ENCODE results near the gene NOL6. TPM values are rescaled to one million over a fixed set of nuclear protein-coding genes. Genes with fewer than 3 reads are reported as not detected.
"Not testable (repeated sequence)": the region's sequence is repeated elsewhere in the genome, so short reads cannot be mapped to it uniquely, and the experiment has no call there.

Gene NOL6
- total RNA-seq, 2 experiments from 2014 or later, result 38.1 to 39.7 TPM

DNA sequence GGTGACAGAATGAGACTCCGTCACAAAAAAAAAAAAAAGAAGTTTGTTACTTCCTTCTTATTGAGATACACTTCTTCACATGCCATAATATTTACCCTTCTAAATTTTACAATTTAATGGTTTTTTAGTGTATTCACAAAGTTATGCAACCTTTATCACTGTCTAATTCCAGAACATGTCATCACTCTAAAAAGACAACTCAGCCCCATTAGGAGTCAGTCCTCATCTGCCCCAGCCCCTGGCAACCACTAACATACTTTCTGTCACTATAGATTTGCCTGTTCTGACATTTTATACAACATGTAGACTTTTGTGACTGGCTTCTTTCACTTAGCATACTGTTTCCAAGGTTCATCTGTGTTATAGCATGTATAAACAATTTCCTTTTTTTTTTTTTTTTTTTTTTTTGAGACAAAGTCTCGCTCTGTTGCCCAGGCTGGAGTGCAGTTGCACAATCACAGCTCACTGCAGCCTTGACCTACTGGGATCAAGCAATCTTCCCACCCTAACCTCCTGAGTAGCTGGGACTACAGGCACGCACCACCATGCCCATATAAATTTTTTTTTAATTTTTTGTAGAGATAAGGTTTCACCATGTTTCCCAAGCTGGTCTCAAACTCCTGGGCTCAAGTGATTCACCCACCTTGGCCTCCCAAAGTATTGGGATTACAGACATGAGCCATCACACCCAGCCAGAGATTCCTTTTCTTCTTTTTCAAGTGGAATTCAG is 44.3 kb downstream of the NOL6 start:
- no peak overlapping the region for H3K4me3 Mint-ChIP-seq
- H3K27ac Mint-ChIP-seq, result no peak overlapping the region
- DNase-seq, result no peak
- no peaks in the 10 kb centered on the region for H3K36me3 Mint-ChIP-seq
- ChIA-PET CTCF (no interaction called here), POLR2A (no interaction called here)
- H3K4me1 Mint-ChIP-seq (ENCODE audit: low read depth), result peaks cover 14% of the 10 kb centered on the region
- no peaks in the 10 kb centered on the region for H3K9me3 Mint-ChIP-seq
- intact Hi-C loops (cut with micrococcal nuclease), result no loop called here
- H3K27me3 Mint-ChIP-seq, result no peaks in the 10 kb centered on the region

DNA sequence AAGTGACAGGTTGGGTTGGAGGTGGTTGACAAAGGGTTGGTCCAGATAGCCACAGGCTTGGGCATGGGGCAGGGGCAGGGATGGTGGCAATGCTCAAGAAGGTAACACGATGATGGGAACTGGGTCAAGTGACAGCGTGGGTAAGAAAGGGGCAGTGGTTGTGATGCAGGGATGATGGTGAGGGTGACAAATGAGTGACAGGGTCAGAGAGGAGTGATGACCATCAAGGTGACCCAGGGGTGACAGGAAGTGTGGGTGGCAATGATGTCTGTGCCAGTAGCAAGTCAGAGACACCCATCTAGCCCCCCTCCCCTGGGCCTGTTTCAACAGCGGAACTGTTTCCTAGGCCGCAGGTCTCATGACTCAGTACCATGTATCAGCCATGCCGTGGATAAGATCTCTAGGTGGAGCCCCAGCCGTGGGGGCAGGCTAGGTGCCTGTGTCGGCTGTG is 46.9 kb downstream of the NOL6 start:
- Mint-ChIP-seq H3K27ac (no peak overlapping the region), H3K36me3 (no peaks in the 10 kb centered on the region), H3K4me1 (ENCODE audit: low read depth) (peaks cover 10% of the 10 kb centered on the region), H3K9me3 (no peaks in the 10 kb centered on the region), H3K4me3 (no peak overlapping the region), H3K27me3 (no peaks in the 10 kb centered on the region)
- ChIA-PET POLR2A (no interaction called here), CTCF (interaction anchor here (1.0 kb wide), 1 partner anchor 12 kb away, joined by 3 read pairs; no protein-coding TSS in a partner anchor)
- DNase-seq, result peak; percentile 51
- intact Hi-C loops (cut with micrococcal nuclease), result no loop called here

DNA sequence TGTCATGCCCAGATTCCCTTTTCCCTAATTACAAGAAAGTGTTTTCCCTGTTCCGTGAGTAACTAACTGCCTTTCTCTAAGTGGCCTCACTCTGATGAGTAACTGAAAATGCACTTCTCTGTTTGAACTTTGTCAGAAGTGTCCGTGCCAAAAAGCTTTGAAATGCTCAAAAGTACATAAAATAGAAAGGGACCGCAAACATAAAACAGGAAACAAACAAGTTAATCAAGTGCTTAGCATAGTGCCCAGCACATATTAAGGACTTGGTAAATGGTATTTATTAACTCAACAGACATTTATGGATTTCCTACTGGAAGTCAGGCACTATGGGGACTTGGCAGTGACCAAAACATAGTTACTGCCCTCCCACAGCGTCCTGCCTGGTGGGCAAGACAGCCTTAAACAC is 48.6 kb downstream of the NOL6 start:
- POLR2A ChIA-PET, result no interaction called here
- peak overlapping the region; percentile 16 for H3K4me3 Mint-ChIP-seq
- CTCF ChIA-PET, result no interaction called here

DNA sequence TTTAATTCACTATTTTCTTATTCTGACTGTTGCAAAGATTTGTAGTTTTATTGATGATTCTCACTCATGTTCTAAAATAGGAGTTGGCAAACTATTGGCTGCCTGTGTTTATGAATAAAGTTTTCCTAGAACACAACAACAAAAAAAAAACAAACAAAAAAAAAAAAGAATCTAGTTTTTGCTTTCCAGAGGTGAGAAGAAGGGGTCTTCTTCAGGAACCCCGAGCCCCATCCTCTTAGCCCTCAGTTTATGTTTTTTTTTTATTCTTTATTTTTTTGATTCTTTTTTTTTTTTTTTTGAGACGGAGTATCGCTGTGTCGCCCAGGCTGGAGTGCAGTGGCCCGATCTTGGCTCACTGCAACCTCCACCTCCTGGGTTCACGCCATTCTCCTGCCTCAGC is 49.2 kb downstream of the NOL6 start:
- POLR2A ChIA-PET; CTCF ChIA-PET; H3K27ac Mint-ChIP-seq; H3K4me1 Mint-ChIP-seq (ENCODE audit: low read depth); DNase-seq; H3K36me3 Mint-ChIP-seq; H3K4me3 Mint-ChIP-seq; intact Hi-C loops (cut with micrococcal nuclease); H3K9me3 Mint-ChIP-seq; H3K27me3 Mint-ChIP-seq: not testable (repeated sequence)

More for the DNA sequence above, 48.6 kb downstream of the NOL6 start:
- intact Hi-C loops (cut with micrococcal nuclease), result no loop called here
- Mint-ChIP-seq H3K27ac (no peak overlapping the region), H3K9me3 (no peaks in the 10 kb centered on the region), H3K27me3 (no peaks in the 10 kb centered on the region), H3K4me1 (ENCODE audit: low read depth) (peaks cover 6% of the 10 kb centered on the region), H3K36me3 (no peaks in the 10 kb centered on the region)
- no peak for DNase-seq

DNA sequence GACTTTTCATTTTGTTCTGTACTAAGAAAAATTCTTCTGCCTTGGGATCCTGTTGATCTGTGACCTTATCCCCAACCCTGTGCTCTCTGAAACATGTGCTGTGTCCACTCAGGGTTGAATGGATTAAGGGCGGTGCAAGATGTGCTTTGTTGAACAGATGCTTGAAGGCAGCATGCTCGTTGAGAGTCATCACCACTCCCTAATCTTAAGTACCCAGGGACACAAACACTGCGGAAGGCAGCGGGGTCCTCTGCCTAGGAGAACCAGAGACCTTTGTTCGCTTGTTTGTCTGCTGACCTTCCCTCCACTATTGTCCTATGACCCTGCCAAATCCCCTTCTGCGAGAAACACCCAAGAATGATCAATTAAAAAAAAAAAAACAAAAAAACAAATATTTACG is 49.7 kb downstream of the NOL6 start:
- H3K4me1 Mint-ChIP-seq (ENCODE audit: low read depth); CTCF ChIA-PET; H3K27ac Mint-ChIP-seq; H3K27me3 Mint-ChIP-seq; intact Hi-C loops (cut with micrococcal nuclease); H3K4me3 Mint-ChIP-seq; H3K9me3 Mint-ChIP-seq; H3K36me3 Mint-ChIP-seq; POLR2A ChIA-PET; DNase-seq: not testable (repeated sequence)

DNA sequence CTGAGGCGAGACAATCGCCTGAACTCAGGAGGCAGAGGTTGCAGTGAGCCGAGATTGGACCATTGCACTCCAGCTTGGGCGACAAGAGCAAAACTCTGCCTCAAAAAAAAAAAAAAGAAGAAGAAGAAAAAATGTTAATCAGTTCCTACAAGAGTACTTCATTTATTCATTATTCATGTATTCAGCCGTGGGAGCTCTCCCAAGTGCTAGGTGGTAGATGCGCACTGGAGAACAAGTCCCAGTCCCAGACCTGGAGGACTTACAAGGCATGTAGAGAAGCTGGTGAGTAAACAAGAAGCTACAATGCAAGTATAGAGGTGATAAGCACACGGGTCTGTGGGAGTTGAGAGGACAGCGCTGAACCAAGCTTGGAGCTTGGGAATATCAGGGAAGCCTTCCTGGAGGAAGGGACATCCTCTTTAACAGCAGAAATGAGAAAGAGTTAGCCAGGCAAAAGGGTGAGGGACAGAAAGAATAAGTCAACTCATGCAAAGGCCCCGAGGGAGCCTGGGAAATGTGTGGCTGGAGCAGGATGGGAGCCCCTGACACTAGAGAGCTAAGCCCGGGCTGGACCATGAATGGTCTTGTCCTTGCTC is 53.9 kb downstream of the NOL6 start:
- no peak for DNase-seq
- ChIA-PET POLR2A (no interaction called here), CTCF (interaction anchor here (0.9 to 1.7 kb wide), 5 partner anchors 16 to 48 kb away, joined by 3 to 5 read pairs (median 3); no protein-coding TSS in a partner anchor)
- peaks cover 42% of the 10 kb centered on the region for H3K4me1 Mint-ChIP-seq (ENCODE audit: low read depth)
- no peak overlapping the region for H3K4me3 Mint-ChIP-seq
- no peaks in the 10 kb centered on the region for H3K9me3 Mint-ChIP-seq
- H3K36me3 Mint-ChIP-seq, result no peaks in the 10 kb centered on the region
- no peaks in the 10 kb centered on the region for H3K27me3 Mint-ChIP-seq
- intact Hi-C loops (cut with micrococcal nuclease), result no loop called here
- no peak overlapping the region for H3K27ac Mint-ChIP-seq

DNA sequence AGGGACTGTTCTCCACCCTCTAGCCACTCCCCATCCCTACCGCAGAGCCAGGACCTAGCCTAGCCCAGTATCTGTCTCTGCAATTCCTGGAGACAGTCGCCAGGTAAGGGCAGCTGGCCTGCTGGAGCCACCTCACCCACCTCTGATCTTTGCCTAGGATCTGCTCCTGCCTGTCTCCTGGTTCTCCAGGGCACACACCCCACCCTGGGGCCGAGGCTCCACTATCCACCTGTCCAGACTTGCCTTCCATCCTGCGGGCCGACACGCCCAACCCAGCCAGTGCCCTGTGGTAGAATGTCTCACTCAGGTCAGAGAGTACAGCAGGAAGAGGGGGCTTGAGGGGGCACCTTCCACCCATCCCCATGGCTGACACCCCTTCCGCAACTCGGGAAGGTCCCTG is 55.6 kb downstream of the NOL6 start:
- H3K4me1 Mint-ChIP-seq (ENCODE audit: low read depth), result peaks cover 52% of the 10 kb centered on the region
- POLR2A ChIA-PET, result no interaction called here
- H3K36me3 Mint-ChIP-seq, result no peaks in the 10 kb centered on the region
- DNase-seq, result no peak
- H3K27ac Mint-ChIP-seq, result no peak overlapping the region
- intact Hi-C loops (cut with micrococcal nuclease), result no loop called here
- H3K4me3 Mint-ChIP-seq, result no peak overlapping the region
- H3K27me3 Mint-ChIP-seq, result no peaks in the 10 kb centered on the region
- CTCF ChIA-PET, result interaction anchor here (1.0 to 9.4 kb wide), 5 partner anchors 15 to 81 kb away, joined by 3 to 191 read pairs (median 3); partner anchors contain the start of gene AQP3
- no peaks in the 10 kb centered on the region for H3K9me3 Mint-ChIP-seq

DNA sequence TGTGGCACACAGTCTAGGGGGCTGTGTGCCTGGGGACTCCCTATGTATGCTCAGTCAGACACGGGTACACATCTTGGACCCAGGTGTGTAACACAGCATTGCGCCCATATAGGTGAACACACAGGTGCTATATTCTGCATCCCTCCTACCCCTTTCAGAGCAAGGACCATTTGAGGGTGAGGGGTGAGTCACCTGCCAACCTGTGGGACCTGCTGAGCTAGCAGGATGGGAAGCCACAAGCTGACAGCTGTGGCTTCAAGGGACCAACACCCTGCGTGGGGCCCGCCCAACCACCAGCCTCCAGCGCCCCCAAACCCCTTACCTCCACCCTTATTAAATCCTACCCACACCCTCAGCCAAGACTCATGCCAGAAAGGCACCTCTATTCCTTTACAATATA is 56.7 kb downstream of the NOL6 start:
- ChIA-PET POLR2A (interaction anchor here (1.0 to 3.2 kb wide), 2 partner anchors 30 to 99 kb away, joined by 3 to 28 read pairs; partner anchors contain the start of gene AQP3), CTCF (interaction anchor here (1.0 to 9.4 kb wide), 8 partner anchors 14 to 82 kb away, joined by 3 to 191 read pairs (median 25); partner anchors contain the start of genes AQP3 and NOL6)
- Mint-ChIP-seq H3K4me1 (ENCODE audit: low read depth) (peaks cover 52% of the 10 kb centered on the region), H3K27ac (peak overlapping the region; percentile 9), H3K4me3 (no peak overlapping the region), H3K27me3 (no peaks in the 10 kb centered on the region), H3K36me3 (no peaks in the 10 kb centered on the region), H3K9me3 (no peaks in the 10 kb centered on the region)
- intact Hi-C loops (cut with micrococcal nuclease), result no loop called here
- peak; percentile 54 for DNase-seq

DNA sequence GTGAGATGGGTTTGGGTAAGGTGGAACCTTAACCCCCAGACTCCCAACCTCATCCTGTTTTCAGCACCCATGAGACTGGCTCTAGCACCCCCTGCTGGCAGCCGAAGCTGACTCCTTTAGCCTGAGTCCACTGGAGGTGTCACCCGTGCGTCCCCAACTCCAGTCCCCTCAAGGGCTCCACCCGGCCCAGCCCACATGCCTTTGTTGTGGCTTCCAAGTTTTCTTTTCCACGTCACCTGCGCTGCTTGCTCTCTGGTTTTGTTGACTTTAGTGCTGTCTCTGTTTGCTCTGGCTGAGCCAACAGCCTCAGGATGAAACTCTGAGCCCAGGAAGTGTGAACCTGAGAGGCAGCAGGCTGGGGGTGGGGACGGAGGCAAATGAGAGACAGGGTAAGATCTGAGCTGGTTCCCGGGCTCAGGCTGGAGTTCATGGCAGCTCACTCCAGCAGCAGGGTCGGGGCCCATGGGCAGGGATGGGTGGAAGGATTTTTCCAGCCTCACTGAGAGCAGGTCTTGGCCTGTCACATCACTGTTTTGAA is 58.2 kb downstream of the NOL6 start:
- peak; percentile 97 for DNase-seq
- Mint-ChIP-seq H3K27ac (peak overlapping the region; percentile 95), H3K4me3 (peak overlapping the region; percentile 33), H3K27me3 (no peaks in the 10 kb centered on the region), H3K36me3 (no peaks in the 10 kb centered on the region), H3K9me3 (no peaks in the 10 kb centered on the region), H3K4me1 (ENCODE audit: low read depth) (peaks cover 52% of the 10 kb centered on the region)
- intact Hi-C loops (cut with micrococcal nuclease), result loop anchor here (1.0 to 2.0 kb wide), 3 partner anchors 31 to 125 kb away; partner anchors contain the start of gene NFX1
- POLR2A ChIA-PET, result interaction anchor here (0.6 to 3.2 kb wide), 7 partner anchors 12 to 58 kb away, joined by 3 to 28 read pairs (median 5); partner anchors contain the start of genes AQP3 and NOL6
- CTCF ChIA-PET, result interaction anchor here (0.7 to 9.4 kb wide), 36 partner anchors 9 to 333 kb away, joined by 3 to 191 read pairs (median 5); partner anchors contain the start of genes AQP3, NFX1 and NOL6

DNA sequence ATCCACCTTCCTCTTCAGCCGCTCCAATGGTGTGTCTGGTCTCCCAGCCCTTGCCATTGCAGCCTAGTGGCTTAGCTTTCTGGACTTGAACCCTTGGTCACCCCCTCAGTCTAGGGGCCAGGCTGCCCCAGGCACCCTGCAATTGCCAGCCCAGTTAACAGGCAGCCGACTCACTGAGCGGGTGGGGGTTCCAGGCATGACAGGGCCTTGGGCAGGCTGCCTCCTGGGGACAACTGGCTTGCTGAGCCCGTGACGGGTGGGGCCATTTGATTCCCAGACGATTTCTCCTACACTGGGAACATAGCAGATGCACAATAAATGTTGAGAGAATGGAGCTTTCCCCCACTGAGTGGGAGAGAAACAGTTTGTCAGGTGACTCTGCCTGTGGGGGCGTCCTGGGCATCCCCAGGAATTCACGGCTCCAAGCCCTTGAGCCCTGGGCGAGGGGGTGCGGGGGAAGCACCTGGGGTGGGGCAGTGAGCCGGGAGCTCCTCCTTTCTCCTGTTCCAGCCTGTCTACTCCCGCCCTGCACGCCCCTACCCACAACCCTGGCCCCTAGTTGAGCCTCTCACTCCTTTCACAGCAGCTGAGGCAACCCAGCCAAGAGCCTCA is 58.7 kb downstream of the NOL6 start:
- peak; percentile 21 for DNase-seq

DNA sequence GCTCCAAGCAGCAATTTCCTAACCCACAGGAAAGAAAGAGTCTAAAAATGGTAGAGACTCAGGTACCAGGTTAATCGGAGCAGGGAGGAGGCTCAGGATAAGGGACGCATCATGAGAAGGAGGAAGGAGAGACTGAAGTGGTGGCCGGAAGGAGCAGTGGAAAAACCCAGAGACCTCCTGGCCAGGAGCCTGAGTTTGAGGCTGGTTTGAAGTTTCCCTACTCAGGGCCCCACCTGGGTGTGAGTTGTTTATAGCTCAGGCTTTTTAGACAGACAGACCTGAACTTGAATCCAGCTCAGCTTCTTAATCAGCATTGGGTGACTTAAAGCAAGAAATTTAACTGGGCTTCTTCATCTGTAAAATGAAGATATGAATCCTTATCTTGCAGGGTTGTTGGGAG is 59.5 kb downstream of the NOL6 start:
- no peaks in the 10 kb centered on the region for H3K27me3 Mint-ChIP-seq
- H3K4me3 Mint-ChIP-seq, result no peak overlapping the region
- H3K4me1 Mint-ChIP-seq (ENCODE audit: low read depth), result peaks cover 48% of the 10 kb centered on the region
- DNase-seq, result peak; percentile 55
- no peaks in the 10 kb centered on the region for H3K9me3 Mint-ChIP-seq
- ChIA-PET POLR2A (interaction anchor here (1.0 to 3.2 kb wide), 2 partner anchors 33 to 107 kb away, joined by 3 to 28 read pairs; partner anchors contain the start of gene AQP3), CTCF (interaction anchor here (1.3 to 9.4 kb wide), 11 partner anchors 10 to 131 kb away, joined by 4 to 191 read pairs (median 27); partner anchors contain the start of genes AQP3 and NOL6)
- H3K27ac Mint-ChIP-seq, result peak overlapping the region; percentile 95
- intact Hi-C loops (cut with micrococcal nuclease), result loop anchor here (2.0 kb wide), 1 partner anchor 123 kb away; the partner anchor contains the start of gene NFX1
- no peaks in the 10 kb centered on the region for H3K36me3 Mint-ChIP-seq

More for the DNA sequence above, 58.7 kb downstream of the NOL6 start:
- ChIA-PET CTCF (interaction anchor here (0.7 to 9.4 kb wide), 30 partner anchors 10 to 209 kb away, joined by 3 to 191 read pairs (median 5); partner anchors contain the start of genes AQP3, NFX1 and NOL6), POLR2A (interaction anchor here (1.0 to 3.2 kb wide), 6 partner anchors 12 to 107 kb away, joined by 3 to 28 read pairs (median 4); partner anchors contain the start of genes AQP3 and NOL6)
- no peaks in the 10 kb centered on the region for H3K27me3 Mint-ChIP-seq
- H3K4me3 Mint-ChIP-seq, result peak overlapping the region; percentile 33
- intact Hi-C loops (cut with micrococcal nuclease), result loop anchor here (1.0 to 2.0 kb wide), 3 partner anchors 31 to 124 kb away; partner anchors contain the start of gene NFX1
- no peaks in the 10 kb centered on the region for H3K9me3 Mint-ChIP-seq
- H3K36me3 Mint-ChIP-seq, result no peaks in the 10 kb centered on the region
- H3K27ac Mint-ChIP-seq, result peak overlapping the region; percentile 95
- H3K4me1 Mint-ChIP-seq (ENCODE audit: low read depth), result peaks cover 48% of the 10 kb centered on the region
